ENCODE measurements around the gene SDK2. TPM values are rescaled to one million over a fixed set of nuclear protein-coding genes. Genes with fewer than 3 reads are reported as not detected.

SDK2 gene
- total RNA-seq, 2 donors from 2014 or later: 16.5 to 26.3 TPM

DNA sequence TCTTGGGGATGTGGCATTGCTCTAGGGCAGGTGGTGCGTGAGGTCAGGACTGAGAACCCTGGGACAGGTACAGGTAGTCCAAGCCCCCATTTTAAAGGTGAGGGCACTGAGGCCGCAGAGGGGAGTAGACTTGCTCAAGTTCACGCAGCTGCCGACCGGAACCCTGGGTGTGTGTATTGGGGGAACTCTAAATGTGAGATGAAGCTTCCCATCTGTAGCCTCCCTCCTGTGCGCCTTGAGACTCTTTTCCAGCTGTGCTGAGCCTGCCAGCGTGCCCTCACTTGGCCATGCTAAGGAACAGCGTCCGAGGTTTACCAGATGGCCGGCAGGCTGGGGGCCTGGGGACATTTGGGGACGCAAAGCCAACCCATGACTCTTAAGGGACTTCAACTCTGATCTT, 253.4 kb downstream of the SDK2 start:
- H3K4me1 ChIP-seq (replicated peaks): no peaks in the 10 kb centered on the region
- no peak for DNase-seq (ENCODE audit: low spot score)
- no peak overlapping the region for H3K27ac ChIP-seq
- TF ChIP-seq POLR2A (IDR thresholded peaks at IDR 0.05): no peak
- no peak for TF ChIP-seq POLR2AphosphoS5 (IDR thresholded peaks at IDR 0.05)
- TF ChIP-seq, protein P1, sequence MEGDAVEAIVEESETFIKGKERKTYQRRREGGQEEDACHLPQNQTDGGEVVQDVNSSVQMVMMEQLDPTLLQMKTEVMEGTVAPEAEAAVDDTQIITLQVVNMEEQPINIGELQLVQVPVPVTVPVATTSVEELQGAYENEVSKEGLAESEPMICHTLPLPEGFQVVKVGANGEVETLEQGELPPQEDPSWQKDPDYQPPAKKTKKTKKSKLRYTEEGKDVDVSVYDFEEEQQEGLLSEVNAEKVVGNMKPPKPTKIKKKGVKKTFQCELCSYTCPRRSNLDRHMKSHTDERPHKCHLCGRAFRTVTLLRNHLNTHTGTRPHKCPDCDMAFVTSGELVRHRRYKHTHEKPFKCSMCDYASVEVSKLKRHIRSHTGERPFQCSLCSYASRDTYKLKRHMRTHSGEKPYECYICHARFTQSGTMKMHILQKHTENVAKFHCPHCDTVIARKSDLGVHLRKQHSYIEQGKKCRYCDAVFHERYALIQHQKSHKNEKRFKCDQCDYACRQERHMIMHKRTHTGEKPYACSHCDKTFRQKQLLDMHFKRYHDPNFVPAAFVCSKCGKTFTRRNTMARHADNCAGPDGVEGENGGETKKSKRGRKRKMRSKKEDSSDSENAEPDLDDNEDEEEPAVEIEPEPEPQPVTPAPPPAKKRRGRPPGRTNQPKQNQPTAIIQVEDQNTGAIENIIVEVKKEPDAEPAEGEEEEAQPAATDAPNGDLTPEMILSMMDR (IDR thresholded peaks at IDR 0.05): no peak
- H3K9me3 ChIP-seq: no peaks in the 10 kb centered on the region
- no peaks in the 10 kb centered on the region for H3K27me3 ChIP-seq (replicated peaks; ENCODE audit: insufficient read depth)
- no peak overlapping the region for H3K4me3 ChIP-seq
- 90% methylated on average over 11 of the region's 11 CpGs for WGBS
- no peaks in the 10 kb centered on the region for H3K36me3 ChIP-seq
- intact Hi-C loops (cut with DNase I): no loop called here

DNA sequence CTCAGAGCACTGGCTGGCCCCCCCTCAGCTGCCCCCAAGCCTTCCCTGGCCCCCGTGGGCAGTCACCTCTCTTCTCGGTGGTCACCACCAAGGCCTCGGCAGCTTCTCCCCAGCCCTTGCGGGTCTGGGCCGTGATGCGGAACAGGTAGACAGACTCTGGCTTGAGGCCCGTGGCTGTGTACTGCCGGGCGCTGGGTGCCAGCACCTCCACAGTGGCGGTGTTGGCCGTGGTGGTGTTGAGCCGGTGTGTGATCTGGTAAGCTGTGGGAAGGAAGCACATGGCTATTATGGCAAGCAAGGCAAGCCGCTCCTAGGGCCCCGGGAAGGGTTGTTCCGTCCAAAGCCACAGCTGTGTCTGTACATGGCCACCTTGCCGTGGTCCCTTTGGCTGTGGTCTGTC, 254.0 kb downstream of the SDK2 start:
- intact Hi-C loops (cut with DNase I): no loop called here
- Histone ChIP-seq H3K27ac (no peak overlapping the region), H3K27me3 (replicated peaks; ENCODE audit: insufficient read depth) (no peaks in the 10 kb centered on the region), H3K4me3 (no peak overlapping the region), H3K9me3 (no peaks in the 10 kb centered on the region), H3K36me3 (no peaks in the 10 kb centered on the region), H3K4me1 (replicated peaks) (no peaks in the 10 kb centered on the region)
- DNase-seq (ENCODE audit: low spot score): no peak
- TF ChIP-seq POLR2AphosphoS5 (IDR thresholded peaks at IDR 0.05) (no peak), POLR2A (IDR thresholded peaks at IDR 0.05) (no peak)
- TF ChIP-seq, protein P1 (IDR thresholded peaks at IDR 0.05): no peak
- WGBS: 95% methylated on average over 16 of the region's 16 CpGs

DNA sequence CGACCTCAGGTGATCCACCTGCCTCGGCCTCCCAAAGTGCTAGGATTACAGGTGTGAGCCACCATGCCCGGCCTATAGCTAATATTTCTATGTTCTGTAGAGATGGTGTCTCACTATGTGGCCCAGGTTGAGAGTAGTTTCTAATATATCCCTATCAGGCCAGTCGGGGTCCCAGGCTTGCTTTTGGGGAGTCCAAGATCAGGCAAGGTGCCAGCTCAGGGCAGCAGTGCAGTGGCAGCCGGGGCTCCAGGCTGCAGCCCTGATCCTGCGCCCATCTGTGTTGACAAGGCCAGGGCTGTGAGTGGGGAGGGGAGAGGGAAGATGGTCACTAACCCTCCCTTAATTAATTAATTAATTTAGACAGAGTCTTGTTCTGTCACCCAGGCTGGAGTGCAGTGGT, 254.8 kb downstream of the SDK2 start:
- no peak overlapping the region for H3K4me3 ChIP-seq
- no peak overlapping the region for H3K27ac ChIP-seq
- 96% methylated on average over 6 of the region's 6 CpGs for WGBS
- TF ChIP-seq, protein P1 (IDR thresholded peaks at IDR 0.05): no peak
- TF ChIP-seq POLR2AphosphoS5 (IDR thresholded peaks at IDR 0.05): no peak
- no peak for TF ChIP-seq POLR2A (IDR thresholded peaks at IDR 0.05)
- no peaks in the 10 kb centered on the region for H3K4me1 ChIP-seq (replicated peaks)
- intact Hi-C loops (cut with DNase I): no loop called here
- no peaks in the 10 kb centered on the region for H3K9me3 ChIP-seq
- DNase-seq (ENCODE audit: low spot score): no peak
- H3K27me3 ChIP-seq (replicated peaks; ENCODE audit: insufficient read depth): no peaks in the 10 kb centered on the region
- H3K36me3 ChIP-seq: no peaks in the 10 kb centered on the region

DNA sequence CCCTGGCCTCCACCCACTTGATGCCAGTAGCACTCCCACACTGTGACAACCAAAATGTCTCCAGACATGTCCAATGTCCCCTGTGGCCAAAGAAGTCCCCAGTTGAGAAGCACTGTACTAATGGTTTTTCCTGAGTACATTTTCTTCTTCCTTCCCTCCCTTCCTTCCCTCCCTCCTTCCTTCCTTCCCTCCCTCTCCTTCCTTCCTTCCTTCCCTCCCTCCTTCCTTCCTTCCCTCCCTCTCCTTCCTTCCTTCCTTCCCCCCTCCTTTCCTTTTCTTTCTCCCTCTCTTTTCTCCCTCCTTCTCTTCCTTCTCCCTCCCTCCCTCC, 255.7 kb downstream of the SDK2 start:
- intact Hi-C loops (cut with DNase I): no loop called here
- no peak for DNase-seq (ENCODE audit: low spot score)
- no peaks in the 10 kb centered on the region for H3K9me3 ChIP-seq
- no peak overlapping the region for H3K27ac ChIP-seq
- H3K4me3 ChIP-seq: no peak overlapping the region
- no peak for TF ChIP-seq POLR2AphosphoS5 (IDR thresholded peaks at IDR 0.05)
- TF ChIP-seq, protein P1 (IDR thresholded peaks at IDR 0.05): no peak
- no peak for TF ChIP-seq POLR2A (IDR thresholded peaks at IDR 0.05)
- H3K27me3 ChIP-seq (replicated peaks; ENCODE audit: insufficient read depth): no peaks in the 10 kb centered on the region
- H3K4me1 ChIP-seq (replicated peaks): no peaks in the 10 kb centered on the region
- H3K36me3 ChIP-seq: no peaks in the 10 kb centered on the region

DNA sequence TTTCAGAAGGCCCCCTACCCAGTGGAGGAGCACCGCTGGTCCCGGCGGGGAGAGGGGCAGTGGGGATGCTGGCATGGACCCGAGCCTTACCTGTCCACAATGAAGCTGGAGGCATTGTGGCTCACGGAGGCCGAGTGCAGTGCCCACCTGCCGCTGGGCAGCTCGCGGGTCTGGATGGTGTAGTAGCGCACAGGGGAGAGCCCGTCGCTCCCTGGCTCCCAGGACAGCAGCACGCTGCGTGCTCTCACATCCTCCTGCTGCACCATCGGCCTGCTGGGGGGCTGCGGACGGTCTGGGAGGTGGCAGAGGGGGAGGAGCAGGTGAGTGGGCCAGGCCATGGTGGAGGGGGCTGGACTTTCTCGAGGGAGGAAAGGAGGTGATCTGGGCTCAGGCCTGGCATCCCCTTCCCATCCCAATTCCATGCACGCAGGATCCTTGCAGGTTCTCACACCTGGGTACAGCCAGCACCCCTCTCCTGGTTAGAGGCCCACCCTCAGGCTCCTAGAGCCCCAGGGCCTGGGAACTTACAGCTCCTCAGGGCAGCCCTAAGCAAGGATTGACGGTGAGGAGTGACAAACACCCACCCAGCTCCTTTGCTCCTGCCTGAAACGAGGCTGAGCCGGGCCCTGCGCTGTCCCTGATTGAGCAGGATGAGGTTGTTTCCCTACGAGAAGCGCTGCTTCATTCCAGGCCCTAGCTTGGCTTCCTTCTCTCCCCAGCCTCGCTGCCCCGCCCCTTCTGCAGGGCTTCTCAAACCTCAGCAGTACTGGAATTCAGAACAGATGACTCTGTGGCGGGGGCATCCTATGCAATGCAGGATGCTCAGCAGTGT, 256.3 kb downstream of the SDK2 start:
- TF ChIP-seq POLR2AphosphoS5 (IDR thresholded peaks at IDR 0.05) (no peak), POLR2A (IDR thresholded peaks at IDR 0.05) (no peak)
- TF ChIP-seq, protein P1 (IDR thresholded peaks at IDR 0.05): no peak
- intact Hi-C loops (cut with DNase I): no loop called here
- 84% methylated on average over 25 of the region's 28 CpGs for WGBS
- Histone ChIP-seq H3K27me3 (replicated peaks; ENCODE audit: insufficient read depth) (no peaks in the 10 kb centered on the region), H3K4me1 (replicated peaks) (no peaks in the 10 kb centered on the region), H3K36me3 (no peaks in the 10 kb centered on the region), H3K9me3 (no peaks in the 10 kb centered on the region), H3K27ac (no peak overlapping the region), H3K4me3 (no peak overlapping the region)
- no peak for DNase-seq (ENCODE audit: low spot score)

Measured in prostate gland (tissue), 2 donors.